Mesendoderm (in vitro differentiated cells): ENCODE data around the gene ST8SIA2.

Experiments used
- DNase-seq: peaks from one replicate; pipeline ENCODE4 v3.0.0; 2013
- H2AK5ac ChIP-seq: 2 replicates; pipeline ENCODE4 v1.6.1; 2013; ENCODE audit warnings: low read length, inconsistent platforms
- H2BK120ac ChIP-seq: 2 replicates; pipeline ENCODE4 v1.6.1; 2013; ENCODE audit warnings: low read depth, mild to moderate bottlenecking, low read length, moderate library complexity, mixed read lengths
- H2BK15ac ChIP-seq: replicated peaks from 2 replicates; pipeline ENCODE4 v1.6.1; 2013; ENCODE audit warnings: low read depth, mild to moderate bottlenecking, moderate library complexity
- H2BK5ac ChIP-seq: 2 replicates; pipeline ENCODE4 v1.6.1; 2013; ENCODE audit warnings: low read length, inconsistent platforms
- H3K18ac ChIP-seq: 2 replicates; pipeline ENCODE4 v1.6.1; 2013; ENCODE audit warnings: mild to moderate bottlenecking, low read length, mixed read lengths
- H3K23ac ChIP-seq: one replicate; pipeline ENCODE4 v1.6.1; 2013; ENCODE audit warnings: low read length
- H3K27ac ChIP-seq: 2 replicates; pipeline ENCODE4 v1.5.1; 2013; ENCODE audit warnings: low read depth, mild to moderate bottlenecking, inconsistent platforms, low read length, moderate library complexity
- H3K27me3 ChIP-seq: 2 replicates; pipeline ENCODE4 v1.6.1; 2013; ENCODE audit warnings: low read length, control low read depth, mild to moderate bottlenecking, inconsistent platforms; ENCODE audit not compliant: insufficient read depth, poor library complexity
- H3K36me3 ChIP-seq: 2 replicates; pipeline ENCODE4 v1.6.1; 2013; ENCODE audit warnings: low read length, inconsistent platforms; ENCODE audit not compliant: control insufficient read depth, insufficient read depth
- H3K4ac ChIP-seq: one replicate; pipeline ENCODE4 v1.6.1; 2013; ENCODE audit warnings: low read depth, mild to moderate bottlenecking, low read length, moderate library complexity
- H3K4me1 ChIP-seq: 2 replicates; pipeline ENCODE4 v1.6.1; 2013; ENCODE audit warnings: low read depth, low read length, inconsistent platforms; ENCODE audit not compliant: control insufficient read depth
- H3K4me2 ChIP-seq: 2 replicates; pipeline ENCODE4 v1.6.1; 2013; ENCODE audit warnings: low read length
- H3K4me3 ChIP-seq: 2 replicates; pipeline ENCODE4 v1.5.1; 2013; ENCODE audit warnings: mild to moderate bottlenecking, low read length
- H3K56ac ChIP-seq: one replicate; pipeline ENCODE4 v1.6.1; 2013; ENCODE audit warnings: low read length
- H3K79me1 ChIP-seq: 2 replicates; pipeline ENCODE4 v1.6.1; 2013; ENCODE audit warnings: low read length, inconsistent platforms
- H3K79me2 ChIP-seq: 2 replicates; pipeline ENCODE4 v1.6.1; 2013; ENCODE audit warnings: mild to moderate bottlenecking, low read length; ENCODE audit not compliant: control insufficient read depth, insufficient read depth
- H3K9ac ChIP-seq: 2 replicates; pipeline ENCODE4 v1.6.1; 2013; ENCODE audit warnings: low read length, inconsistent platforms
- H4K5ac ChIP-seq: one replicate; pipeline ENCODE4 v1.6.1; 2013; ENCODE audit warnings: low read length
- H4K8ac ChIP-seq: one replicate; pipeline ENCODE4 v1.6.1; 2013; ENCODE audit warnings: low read depth, mild to moderate bottlenecking, control low read depth, low read length, moderate library complexity
- WGBS: extraction: QIAGEN DNeasy Blood & Tissue Kit; methylation state at CpG from one replicate; pipeline ENCODE4 v1.1.7; 2013; ENCODE audit warnings: low lambda C conversion rate, missing lambda C conversion rate; ENCODE audit not compliant: insufficient coverage; ENCODE audit errors: extremely low coverage; 5-methylcytosine and 5-hydroxymethylcytosine counted together

The ST8SIA2 gene

GRCh38 chr15:92377083-92377789 is 16.4 kb upstream of the ST8SIA2 start:
- H4K5ac ChIP-seq = no peak overlapping the region
- H4K8ac ChIP-seq = no peak overlapping the region
- no peak overlapping the region for H3K4ac ChIP-seq
- no peaks in the 10 kb centered on the region for H3K79me1 ChIP-seq
- H2BK15ac ChIP-seq = no peak overlapping the region
- no peak overlapping the region for H3K23ac ChIP-seq
- no peak overlapping the region for H2BK5ac ChIP-seq
- no peaks in the 10 kb centered on the region for H3K4me1 ChIP-seq
- peak; percentile 43 for DNase-seq
- no peak overlapping the region for H2AK5ac ChIP-seq
- H3K9ac ChIP-seq = no peak overlapping the region
- no peak overlapping the region for H3K27ac ChIP-seq
- no peak overlapping the region for H2BK120ac ChIP-seq
- no peaks in the 10 kb centered on the region for H3K79me2 ChIP-seq
- H3K36me3 ChIP-seq = no peaks in the 10 kb centered on the region
- no peak overlapping the region for H3K56ac ChIP-seq
- no peak overlapping the region for H3K18ac ChIP-seq
- H3K4me2 ChIP-seq = no peak overlapping the region
- H3K27me3 ChIP-seq = no peaks in the 10 kb centered on the region
- no peak overlapping the region for H3K4me3 ChIP-seq
- WGBS = no CpG with 5 or more reads among the region's 10 CpGs

- no peaks in the 10 kb centered on the region for H3K36me3 ChIP-seq
- no CpG with 5 or more reads among the region's 10 CpGs for WGBS
- H3K23ac ChIP-seq = no peak overlapping the region
- no peaks in the 10 kb centered on the region for H3K4me1 ChIP-seq
- H2BK15ac ChIP-seq = no peak overlapping the region
- H3K79me2 ChIP-seq = no peaks in the 10 kb centered on the region
- H3K9ac ChIP-seq = no peak overlapping the region
- H2BK5ac ChIP-seq = no peak overlapping the region
- no peak overlapping the region for H2BK120ac ChIP-seq
- no peak overlapping the region for H4K5ac ChIP-seq
- H3K4me3 ChIP-seq = no peak overlapping the region
- no peak overlapping the region for H3K4ac ChIP-seq
- H3K56ac ChIP-seq = no peak overlapping the region
- no peak overlapping the region for H3K18ac ChIP-seq
- no peak overlapping the region for H3K4me2 ChIP-seq
- H4K8ac ChIP-seq = no peak overlapping the region
- DNase-seq = peak; percentile 83
- H3K27me3 ChIP-seq = no peaks in the 10 kb centered on the region
- no peaks in the 10 kb centered on the region for H3K79me1 ChIP-seq
- H2AK5ac ChIP-seq = no peak overlapping the region
- no peak overlapping the region for H3K27ac ChIP-seq
These were observed 10.0 kb upstream of the ST8SIA2 start for GRCh38 chr15:92383519-92384324.

- Histone ChIP-seq H3K23ac (no peak overlapping the region), H3K9ac (no peak overlapping the region), H3K79me1 (no peaks in the 10 kb centered on the region), H3K79me2 (no peaks in the 10 kb centered on the region), H3K36me3 (no peaks in the 10 kb centered on the region), H3K4me2 (no peak overlapping the region), H3K4ac (no peak overlapping the region), H2BK5ac (no peak overlapping the region), H3K56ac (no peak overlapping the region), H2AK5ac (no peak overlapping the region), H2BK15ac (no peak overlapping the region), H2BK120ac (peak overlapping the region; percentile 29), H3K4me1 (no peaks in the 10 kb centered on the region), H4K8ac (no peak overlapping the region), H4K5ac (no peak overlapping the region), H3K27ac (no peak overlapping the region), H3K4me3 (no peak overlapping the region), H3K27me3 (no peaks in the 10 kb centered on the region), H3K18ac (no peak overlapping the region)
- DNase-seq = no peak
- WGBS = no CpG with 5 or more reads among the region's 2 CpGs
These were observed 9.3 kb upstream of the ST8SIA2 start for GRCh38 chr15:92384381-92384780.

GRCh38 chr15:92385096-92385495 is 8.6 kb upstream of the ST8SIA2 start:
- H3K18ac ChIP-seq = no peak overlapping the region
- no peak overlapping the region for H2BK120ac ChIP-seq
- H2BK5ac ChIP-seq = no peak overlapping the region
- H2AK5ac ChIP-seq = no peak overlapping the region
- no peak overlapping the region for H3K23ac ChIP-seq
- H3K36me3 ChIP-seq = no peaks in the 10 kb centered on the region
- no peaks in the 10 kb centered on the region for H3K79me2 ChIP-seq
- no peak overlapping the region for H3K27ac ChIP-seq
- no peak overlapping the region for H3K56ac ChIP-seq
- no peaks in the 10 kb centered on the region for H3K4me1 ChIP-seq
- no peaks in the 10 kb centered on the region for H3K27me3 ChIP-seq
- peak; percentile 88 for DNase-seq
- H2BK15ac ChIP-seq = no peak overlapping the region
- H3K4me3 ChIP-seq = no peak overlapping the region
- no peak overlapping the region for H3K4ac ChIP-seq
- no peak overlapping the region for H3K9ac ChIP-seq
- H3K79me1 ChIP-seq = no peaks in the 10 kb centered on the region
- WGBS = no CpG with 5 or more reads among the region's 2 CpGs
- H4K5ac ChIP-seq = no peak overlapping the region
- no peak overlapping the region for H4K8ac ChIP-seq
- no peak overlapping the region for H3K4me2 ChIP-seq

GRCh38 chr15:92391640-92392039 is 2.0 kb upstream of the ST8SIA2 start:
- H3K27ac ChIP-seq = no peak overlapping the region
- WGBS = no CpG with 5 or more reads among the region's 4 CpGs
- no peak overlapping the region for H4K8ac ChIP-seq
- DNase-seq = peak; percentile 78
- no peak overlapping the region for H3K4ac ChIP-seq
- H3K27me3 ChIP-seq = peaks cover 2% of the 10 kb centered on the region
- H3K56ac ChIP-seq = no peak overlapping the region
- H3K18ac ChIP-seq = no peak overlapping the region
- H2BK15ac ChIP-seq = no peak overlapping the region
- H3K79me1 ChIP-seq = peaks cover 2% of the 10 kb centered on the region
- H2BK5ac ChIP-seq = no peak overlapping the region
- H3K4me2 ChIP-seq = no peak overlapping the region
- H3K4me3 ChIP-seq = no peak overlapping the region
- no peak overlapping the region for H4K5ac ChIP-seq
- H3K36me3 ChIP-seq = no peaks in the 10 kb centered on the region
- H3K4me1 ChIP-seq = no peaks in the 10 kb centered on the region
- H2AK5ac ChIP-seq = no peak overlapping the region
- H3K23ac ChIP-seq = no peak overlapping the region
- no peaks in the 10 kb centered on the region for H3K79me2 ChIP-seq
- H2BK120ac ChIP-seq = no peak overlapping the region
- H3K9ac ChIP-seq = no peak overlapping the region
